TTC549 (cell line): ENCODE data around the gene LRP1B.
"Not testable (repeated sequence)": the region's sequence is repeated elsewhere in the genome, so short reads cannot be mapped to it uniquely, and the experiment has no call there.

Experiments
- FAIRE-seq: peaks from 2 replicates; lab custom pipeline; 2012; peaks lifted over from hg19 to GRCh38; lab: Jason Lieb, UNC

Gene LRP1B

DNA sequence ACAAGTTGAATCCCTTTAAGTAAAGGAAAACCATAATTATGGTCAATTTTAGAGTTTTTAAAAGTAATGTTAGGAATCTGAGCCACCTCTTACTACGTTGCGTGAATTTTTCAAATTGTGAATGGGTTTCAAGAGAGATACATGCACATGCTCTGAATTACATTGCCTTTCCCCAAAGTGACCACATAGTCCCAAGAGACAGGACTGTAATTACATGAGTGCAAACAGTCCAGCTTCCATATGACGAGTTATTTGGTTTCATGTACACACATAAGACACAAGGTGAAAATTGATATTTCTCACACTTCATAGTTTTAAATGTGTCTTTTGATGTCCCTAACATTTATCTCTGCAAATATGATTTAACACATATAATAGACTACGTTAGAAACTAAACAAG, 850.8 kb downstream of the LRP1B start:
- no peak for FAIRE-seq

DNA sequence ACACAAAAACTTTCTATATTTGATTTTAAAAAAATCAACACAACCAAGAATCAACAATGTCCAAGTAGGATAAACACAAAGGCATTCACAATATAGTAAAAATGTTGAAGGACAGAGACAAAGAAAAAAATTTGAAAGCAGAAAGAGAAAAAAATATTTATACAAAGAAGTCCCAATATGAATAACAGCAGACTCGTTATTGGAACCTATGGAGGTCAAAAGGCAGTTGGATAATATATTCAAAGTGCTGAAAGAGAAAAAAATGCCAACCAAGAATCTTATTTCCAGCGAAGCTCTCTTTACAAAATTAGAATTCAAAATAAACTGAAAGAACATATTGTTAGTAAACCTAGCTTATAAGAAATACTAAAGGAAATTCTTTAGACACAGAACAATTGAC, 859.5 kb downstream of the LRP1B start:
- FAIRE-seq, result no peak

DNA sequence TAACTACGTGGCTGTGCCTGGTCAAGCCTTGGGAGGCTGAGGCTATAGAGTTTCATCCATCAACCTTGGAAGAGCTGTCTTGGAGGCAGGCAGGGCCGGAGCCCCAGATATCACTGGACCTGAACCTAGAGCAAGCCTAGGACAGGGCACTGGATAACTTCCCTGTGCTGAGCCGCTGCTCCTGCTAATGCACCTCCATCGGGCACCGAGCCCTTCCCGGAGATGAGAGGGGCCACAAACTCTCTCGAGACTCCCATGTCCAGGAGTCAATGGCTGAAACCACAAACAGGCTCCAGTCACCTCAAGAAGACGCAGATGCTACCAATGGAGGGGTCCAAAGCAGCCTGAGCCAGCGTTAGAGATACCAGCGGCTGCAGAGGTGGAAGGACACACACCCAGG, 866.0 kb downstream of the LRP1B start:
- no peak for FAIRE-seq

DNA sequence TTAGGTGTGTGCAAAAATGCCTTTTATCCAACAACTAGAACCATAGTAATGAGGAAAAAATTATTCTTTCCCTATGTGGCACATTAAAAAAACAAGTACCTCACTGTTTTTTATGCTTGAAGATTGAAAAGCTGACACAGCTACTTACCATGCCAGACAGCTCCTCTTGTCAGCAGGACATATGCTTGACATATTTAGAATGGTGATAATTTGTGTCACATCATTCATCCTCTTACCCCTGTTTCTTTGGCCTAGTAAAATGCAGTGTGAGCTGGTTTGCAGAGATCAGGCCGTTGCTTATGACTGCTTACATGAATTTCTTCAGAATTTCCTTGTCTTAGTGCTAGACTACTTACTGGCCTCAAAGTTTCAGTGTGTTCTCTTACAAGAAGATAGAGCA, 869.9 kb downstream of the LRP1B start:
- no peak for FAIRE-seq

DNA sequence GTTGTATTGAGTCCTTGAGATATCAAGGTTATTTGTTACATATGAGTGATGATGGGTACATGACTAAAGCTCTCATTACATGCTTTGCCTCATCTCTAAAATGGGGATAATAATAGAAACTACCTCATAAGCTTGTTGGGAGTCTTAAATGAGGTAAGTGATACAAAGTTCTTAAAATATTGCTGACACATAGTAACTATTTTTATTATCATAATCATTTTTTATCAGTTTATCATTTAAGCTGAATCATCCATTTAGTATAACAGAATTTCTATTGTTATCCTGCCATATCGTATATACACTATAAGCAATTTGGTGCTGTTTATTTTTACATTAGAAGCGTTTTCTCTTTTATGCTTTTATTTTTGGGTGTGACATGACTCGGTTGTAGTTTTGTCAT, 871.1 kb downstream of the LRP1B start:
- FAIRE-seq, result no peak

DNA sequence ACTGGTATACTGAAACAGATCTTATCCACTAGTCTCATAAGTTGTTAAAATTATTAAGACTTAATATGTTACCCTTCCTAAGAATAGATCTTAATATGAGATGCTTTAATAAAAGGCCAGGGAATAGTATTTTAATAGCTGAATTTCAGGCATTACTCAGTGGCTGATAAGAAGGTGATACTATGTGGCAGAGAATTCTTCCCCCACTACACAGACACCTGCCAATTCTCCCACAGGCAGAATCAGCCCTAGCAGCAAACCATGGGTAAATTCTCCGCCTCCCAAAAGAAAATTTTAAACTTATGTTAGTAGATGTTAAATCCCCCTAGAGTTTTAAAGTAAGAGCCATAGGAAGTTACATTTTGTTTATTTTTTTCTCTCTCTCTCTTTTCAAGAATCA, 888.8 kb downstream of the LRP1B start:
- FAIRE-seq, result no peak

DNA sequence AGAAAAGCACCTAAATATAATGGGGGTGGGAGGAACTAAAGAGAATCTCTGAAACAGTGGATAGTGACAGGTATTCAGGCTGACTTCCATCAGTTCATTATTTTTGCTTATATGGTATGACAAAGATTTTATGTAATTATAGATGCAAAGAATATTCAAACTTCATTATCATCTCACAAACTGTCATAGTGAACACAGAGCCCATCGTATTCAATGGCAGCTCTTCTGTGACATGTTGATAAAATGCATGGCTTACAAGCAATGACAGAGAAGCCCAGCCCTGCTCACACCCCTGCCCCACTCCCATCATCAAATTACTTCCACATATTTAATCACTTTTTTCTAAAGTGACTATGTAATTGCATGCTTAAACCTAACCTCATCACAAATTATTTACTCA, 904.3 kb downstream of the LRP1B start:
- FAIRE-seq, result no peak

DNA sequence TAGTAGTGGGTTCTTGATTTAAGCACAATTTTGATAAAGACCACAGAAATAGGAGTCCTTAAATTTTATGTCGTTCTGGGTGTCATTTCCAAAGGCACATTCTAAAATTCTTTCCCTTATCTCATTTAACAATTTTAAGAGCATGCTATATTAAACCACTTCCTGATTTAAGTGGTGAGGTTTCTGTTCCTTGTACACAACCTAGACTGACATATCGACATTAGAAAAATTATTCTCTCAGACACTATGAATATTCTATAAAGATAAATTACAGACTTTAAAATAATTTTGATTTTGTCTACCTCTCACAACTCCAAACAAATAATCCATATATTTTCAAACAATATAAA, 923.8 kb downstream of the LRP1B start:
- FAIRE-seq, result no peak

DNA sequence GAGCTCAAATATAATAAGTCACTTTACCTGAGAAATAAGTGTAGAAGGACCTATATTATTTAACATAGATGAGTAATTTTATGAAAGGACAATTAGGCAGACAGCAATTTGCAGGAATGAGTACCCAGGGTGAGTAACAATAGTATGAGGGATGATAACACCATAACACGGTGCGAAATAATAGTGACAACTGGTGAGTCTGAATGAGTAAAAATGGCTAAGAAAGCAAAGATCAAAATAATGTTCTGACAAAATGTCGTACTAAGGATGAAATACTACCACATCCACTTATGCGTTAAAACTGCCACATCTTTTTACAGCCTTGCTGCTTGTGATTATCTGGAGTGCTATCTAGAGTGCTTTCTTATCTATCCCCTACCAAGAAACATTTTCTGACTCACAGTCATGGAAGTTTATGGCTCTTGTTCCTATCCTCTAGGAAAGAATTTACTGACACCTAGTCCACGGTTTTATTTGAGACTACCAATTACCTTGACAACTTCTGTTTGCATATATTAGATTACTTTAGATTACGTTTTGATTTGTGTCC, 929.7 kb downstream of the LRP1B start:
- no peak for FAIRE-seq

DNA sequence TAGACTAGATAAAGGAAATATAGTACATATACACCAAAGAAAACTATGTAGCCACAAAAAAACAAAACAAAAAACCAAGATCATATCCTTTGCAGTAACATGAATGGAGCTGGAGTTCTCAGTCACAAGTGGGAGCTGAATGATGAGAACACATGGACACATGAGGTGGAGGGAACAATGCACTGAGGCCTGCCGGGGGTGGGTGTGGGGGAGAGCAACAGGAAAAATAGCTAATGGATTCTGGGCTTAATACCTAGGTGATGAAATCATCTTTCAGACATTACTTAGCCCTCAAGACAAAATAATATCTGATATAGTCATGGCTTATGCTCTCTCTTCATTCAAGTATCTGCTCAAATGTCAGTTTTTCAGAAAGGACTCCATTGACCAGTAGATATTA, 930.6 kb downstream of the LRP1B start:
- no peak for FAIRE-seq

DNA sequence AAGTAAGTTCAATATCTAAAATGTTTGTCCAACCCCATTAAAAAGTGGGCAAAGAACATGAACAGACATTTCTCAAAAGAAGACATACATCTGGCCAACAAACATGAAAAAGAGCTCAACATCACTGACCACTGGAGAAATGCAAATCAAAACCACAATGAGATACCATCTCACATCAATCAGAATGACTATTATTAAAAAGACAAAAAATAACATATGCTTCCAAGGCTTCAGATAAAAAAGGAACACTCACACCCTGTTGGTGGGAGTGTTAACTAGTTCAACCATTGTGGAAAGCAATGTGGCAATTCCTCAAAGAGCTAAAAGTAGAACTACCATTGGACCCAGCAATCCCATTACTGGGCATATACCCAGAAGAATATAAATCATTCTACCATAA, 931.1 kb downstream of the LRP1B start:
- FAIRE-seq, result no peak

DNA sequence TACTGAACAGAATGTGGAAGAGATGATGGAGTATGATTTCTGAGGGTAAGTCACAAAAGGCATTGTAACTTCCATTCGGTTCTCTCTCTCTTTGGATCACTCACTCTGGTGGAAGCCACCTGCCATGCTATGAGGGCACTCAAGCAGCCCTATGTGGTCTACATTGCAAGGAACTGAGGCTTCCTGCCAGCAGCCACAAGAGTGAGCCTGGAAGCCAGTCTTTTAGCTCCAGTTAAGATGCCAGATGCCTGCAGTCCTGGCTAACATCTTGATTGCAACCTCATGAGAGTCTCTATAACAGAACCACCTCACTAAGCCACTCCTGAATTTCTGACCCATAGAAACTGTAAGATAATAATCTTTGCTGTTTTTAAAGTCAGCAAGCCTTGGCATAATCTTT, 935.7 kb downstream of the LRP1B start:
- no peak for FAIRE-seq

DNA sequence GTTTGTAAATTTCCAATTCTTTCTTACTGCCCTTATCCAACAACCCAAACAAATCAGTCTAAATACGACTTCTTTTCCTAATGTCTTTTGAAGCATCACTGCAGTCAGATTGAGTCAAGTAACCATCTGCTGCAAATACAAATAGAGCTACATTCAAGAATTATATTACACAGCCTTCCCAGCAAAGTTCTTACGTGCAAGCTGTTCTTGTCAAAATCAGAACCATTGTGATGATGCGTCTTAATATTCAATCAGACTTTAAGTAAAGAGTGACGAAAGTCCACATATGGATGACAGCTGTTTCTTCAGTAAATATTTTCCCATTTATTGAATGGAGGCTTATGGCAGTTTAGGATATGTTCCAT, 943.8 kb downstream of the LRP1B start:
- no peak for FAIRE-seq

DNA sequence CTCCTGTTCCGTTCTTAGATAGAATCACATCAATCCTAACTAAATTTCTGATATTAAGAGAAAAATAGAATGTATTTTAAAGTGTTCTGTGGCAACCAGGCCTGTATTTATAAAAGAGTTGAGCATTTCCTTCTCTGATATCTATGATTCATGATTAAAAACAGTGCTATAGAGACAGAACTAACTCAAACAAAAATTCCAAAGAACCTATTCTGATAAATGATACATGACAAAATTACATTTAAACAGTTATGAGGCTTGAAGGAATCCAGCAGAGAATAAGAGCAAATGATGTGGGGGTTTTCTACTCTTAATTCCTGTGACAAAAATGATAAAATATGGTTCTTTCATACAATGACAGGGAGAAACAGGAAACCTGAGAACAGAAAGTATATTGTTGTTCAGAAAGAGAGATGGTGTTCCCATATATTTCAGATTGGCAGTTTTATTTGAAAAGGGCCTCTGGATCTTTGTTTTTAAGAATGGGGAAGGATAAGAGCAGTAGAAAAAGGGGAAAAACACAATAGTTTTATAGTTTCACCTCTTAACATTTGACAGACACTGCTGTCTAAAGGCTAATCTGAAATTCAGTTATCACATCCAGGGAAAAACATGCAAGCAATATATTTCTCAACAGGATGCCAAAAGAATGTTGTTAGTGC, 944.3 kb downstream of the LRP1B start:
- FAIRE-seq, result no peak

DNA sequence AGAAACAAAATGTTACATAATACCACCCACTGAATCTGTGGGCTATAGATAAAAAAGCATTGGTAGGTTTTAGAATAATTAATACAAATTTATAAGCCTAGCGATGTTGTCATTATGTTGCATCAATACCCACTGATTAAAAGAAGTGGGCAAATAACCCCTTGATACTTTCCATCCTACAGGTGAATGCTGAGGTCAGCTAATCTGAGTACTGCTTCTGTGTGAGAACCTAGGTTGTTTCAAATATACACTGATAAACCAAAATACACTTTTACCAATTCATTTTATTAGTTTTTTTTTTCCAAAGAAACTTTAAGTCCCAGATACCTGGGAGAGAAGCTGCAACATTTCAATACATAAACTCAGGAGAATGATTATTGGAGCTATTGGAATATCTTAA, 948.6 kb downstream of the LRP1B start:
- no peak for FAIRE-seq

DNA sequence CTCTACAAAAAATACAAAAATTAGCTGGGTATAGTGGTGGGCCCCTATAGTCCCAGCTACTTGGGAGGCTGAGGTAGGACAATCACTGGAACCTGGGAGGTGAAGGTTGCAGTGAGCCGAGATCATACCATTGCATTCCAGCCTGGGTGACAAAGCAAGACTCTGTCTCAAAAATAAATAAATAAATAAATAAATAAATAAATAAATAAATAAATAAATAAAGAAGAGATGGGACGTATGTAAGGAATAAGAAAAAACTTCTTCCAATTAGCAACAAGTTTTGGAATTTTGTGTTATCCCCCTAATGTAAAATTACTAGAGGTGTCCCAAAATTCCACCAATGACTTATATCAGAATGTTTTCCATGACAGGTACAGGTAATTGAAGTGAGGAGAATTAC, 961.7 kb downstream of the LRP1B start:
- FAIRE-seq, result not testable (repeated sequence)

DNA sequence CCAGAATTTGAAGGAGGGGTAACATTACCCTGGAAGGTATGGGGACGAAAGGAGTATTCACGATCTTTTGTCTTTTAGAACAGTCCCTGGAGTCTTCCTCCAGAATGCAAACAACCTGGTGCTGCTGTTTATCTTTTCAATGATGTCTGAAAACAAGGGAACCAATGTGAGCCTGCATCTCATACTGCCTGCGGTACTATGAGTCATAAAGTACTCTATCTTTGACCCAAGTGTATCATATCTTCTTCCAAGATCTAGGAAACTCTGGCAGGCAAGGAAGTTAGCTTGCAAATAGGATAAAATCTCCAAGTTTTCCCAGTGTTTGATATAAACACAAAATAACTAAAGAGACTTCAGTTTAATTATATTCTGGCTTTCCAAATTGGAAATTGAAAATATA, 968.5 kb downstream of the LRP1B start:
- FAIRE-seq, result no peak

DNA sequence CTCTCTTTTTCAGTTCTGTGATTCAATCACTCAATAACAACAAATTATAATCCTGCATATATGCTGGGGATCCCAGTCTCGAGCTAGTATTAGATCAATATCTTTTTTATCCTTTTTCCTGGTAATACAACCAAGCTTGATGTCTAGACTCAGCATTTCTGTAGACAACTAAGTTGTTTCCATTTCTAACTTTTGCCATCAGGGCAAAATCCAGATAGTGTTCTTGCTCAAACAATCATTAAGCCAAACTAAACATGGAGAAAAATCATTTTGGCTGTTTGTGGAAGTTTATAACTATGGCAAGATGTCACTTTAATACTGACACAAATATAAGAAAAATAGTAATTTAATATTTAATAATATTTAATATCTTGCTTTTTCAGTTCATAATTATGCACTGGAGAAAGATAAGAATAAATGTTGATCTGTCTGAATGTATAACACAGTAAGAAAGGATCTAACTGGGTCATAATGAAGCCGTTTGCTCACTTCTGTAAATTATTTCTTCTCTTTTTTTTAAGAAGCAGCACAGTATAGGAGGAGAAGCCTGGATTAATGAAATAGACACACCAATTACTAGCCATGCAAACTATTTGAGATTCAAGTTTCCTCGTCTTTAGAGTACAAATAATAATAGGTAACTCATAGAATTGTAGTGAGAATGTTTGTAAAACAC, 979.1 kb downstream of the LRP1B start:
- no peak for FAIRE-seq

DNA sequence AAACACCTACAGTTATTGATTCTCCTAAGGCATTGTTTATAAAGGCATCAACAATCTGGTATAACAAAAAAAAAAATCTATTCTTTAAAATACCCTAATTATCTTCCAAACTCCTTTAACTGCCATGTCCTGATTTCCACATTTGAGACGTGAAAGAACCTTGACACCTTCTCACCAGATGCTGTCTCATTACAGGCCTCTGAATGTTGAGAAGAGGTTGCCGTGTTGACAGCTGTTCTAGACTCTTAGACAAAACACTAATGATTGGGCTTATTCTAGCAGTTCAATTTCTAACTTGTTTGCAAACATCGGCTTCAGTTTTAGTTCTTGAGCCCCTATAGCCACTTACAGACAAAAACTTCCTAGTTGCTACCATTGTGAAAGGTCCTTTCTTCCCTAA, 988.8 kb downstream of the LRP1B start:
- FAIRE-seq, result no peak

DNA sequence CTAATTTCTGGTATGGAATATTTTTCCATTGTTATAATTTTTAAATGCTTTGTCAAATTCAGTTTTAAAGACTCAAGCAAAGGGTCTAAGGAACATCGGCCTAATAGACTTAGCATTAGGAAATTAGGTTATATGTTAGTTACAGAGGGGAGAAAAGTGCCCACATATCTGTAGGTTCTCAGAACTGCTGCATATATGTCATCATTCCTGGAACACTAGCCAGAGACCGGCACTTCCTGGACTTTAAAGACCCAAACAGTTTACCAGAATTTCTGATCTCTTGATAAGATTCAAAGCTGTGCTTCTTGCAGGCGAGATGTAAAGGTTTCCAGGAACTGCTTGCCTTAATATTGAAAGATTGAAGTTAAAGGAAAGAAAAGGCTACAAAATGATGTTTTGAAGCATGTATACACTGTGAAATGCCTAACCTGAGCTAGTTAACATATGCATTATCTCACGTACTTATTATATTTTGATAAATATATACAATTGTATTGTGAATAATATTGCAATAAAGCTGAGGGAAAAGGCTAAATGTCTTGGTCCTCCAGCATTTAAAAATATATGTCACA, 993.6 kb downstream of the LRP1B start:
- FAIRE-seq, result no peak

DNA sequence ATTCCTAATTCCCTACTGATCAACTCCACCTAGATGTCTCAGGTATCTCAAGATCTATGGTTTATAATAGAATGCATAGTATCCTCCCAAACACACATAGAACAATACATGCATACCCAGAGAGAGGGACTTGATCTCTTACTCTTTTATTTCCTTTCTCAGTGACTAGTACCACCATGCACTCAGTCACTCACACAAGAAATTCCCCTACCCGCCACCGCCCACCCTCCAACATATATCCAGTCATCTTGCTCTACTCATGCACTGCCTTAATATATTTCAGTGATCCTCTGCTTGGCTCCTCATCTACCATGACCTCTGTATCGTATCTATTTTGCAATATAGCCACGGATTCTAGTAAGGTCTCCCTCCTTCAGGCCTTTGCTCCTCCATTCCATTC, 996.9 kb downstream of the LRP1B start:
- FAIRE-seq, result no peak

DNA sequence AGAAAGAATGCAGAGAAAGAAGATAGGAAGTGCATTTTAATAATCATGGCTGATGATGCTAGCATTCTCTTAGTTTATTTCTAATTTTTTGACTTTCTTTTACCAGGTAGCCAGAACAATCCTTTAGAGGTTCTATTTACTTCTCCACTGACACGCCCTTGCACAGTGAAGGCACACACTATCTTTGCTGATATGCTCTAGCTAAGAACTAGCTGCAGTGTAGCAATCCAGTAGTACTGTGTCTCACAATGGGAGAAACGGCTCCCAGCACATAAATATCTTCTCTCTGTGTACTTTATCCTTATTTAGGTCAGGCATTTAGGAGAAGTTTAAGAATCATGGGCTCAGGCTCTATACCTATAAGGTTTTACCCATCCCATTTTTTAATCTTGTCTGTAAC, 1005.4 kb downstream of the LRP1B start:
- no peak for FAIRE-seq

DNA sequence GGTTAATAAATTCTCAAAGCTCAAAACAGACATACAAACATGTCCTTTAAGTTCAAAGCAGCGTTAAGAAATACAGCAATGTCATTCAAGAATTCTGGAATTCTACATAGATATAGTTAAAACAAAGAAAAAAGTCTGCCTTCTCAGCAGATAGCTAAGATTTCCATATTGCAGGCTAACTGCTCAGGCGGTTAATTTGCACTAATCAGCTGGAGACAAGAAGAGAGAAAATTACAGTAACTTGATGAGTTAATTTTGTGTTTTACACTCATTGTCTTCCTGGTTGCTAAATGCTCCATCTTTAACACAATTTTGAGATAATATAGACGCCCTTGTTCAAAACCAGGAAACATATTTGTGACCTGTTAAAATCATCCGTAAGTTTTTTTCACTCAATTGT, 1012.0 kb downstream of the LRP1B start:
- no peak for FAIRE-seq

DNA sequence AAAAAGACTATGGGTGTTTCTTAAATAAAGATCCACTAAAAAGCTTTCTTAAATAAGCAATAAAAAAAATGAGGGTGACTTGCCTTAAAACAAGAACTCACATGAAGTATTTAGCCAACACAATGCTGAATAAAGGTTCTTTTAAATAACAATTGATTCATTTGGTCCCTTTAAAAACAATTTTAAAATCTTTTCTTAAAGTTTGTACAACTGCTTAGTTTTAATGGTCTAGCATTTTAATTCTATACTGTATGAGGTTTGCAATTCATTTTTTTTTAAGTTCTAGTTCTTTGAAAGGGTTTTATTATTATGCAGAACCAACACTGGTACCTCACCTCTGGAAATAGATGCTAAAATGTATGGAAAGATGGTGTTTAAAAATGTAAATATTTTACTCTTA, 1017.5 kb downstream of the LRP1B start:
- FAIRE-seq, result no peak
